Neural progenitor cell (in vitro differentiated cells): ENCODE data around the gene PRDX3. TPM values are rescaled to one million over a fixed set of nuclear protein-coding genes. Genes with fewer than 3 reads are reported as not detected.

Experiments
- DNase-seq: peaks from one replicate; pipeline ENCODE4 v3.0.0-alpha.2; 2016; ENCODE audit warnings: low spot score
- H2AFZ ChIP-seq: fragments of 200-600 bp; sonication (generic); replicated peaks from 2 replicates; pipeline ENCODE4 v1.6.1; 2016; ENCODE audit warnings: antibody characterized with exemption
- H3F3A ChIP-seq: fragments of 200-600 bp; sonication (generic); 2 replicates; pipeline ENCODE4 v1.6.1; 2016; ENCODE audit warnings: antibody characterized with exemption, low read depth
- H3K27ac ChIP-seq: fragments of 200-600 bp; sonication (generic); 2 replicates; pipeline ENCODE4 v1.5.1; 2016; ENCODE audit warnings: mild to moderate bottlenecking
- H3K27me3 ChIP-seq: fragments of 200-600 bp; sonication (generic); 2 replicates; pipeline ENCODE4 v1.6.1; 2016; ENCODE audit warnings: mild to moderate bottlenecking, moderate library complexity
- H3K36me3 ChIP-seq: fragments of 200-600 bp; sonication (generic); 2 replicates; pipeline ENCODE4 v1.5.1; 2016
- H3K4me1 ChIP-seq: fragments of 200-600 bp; sonication (generic); 2 replicates; pipeline ENCODE4 v1.6.1; 2016; ENCODE audit warnings: mixed run types
- H3K4me2 ChIP-seq: fragments of 200-600 bp; sonication (generic); 2 replicates; pipeline ENCODE4 v1.6.1; 2016
- H3K4me3 ChIP-seq: fragments of 200-600 bp; sonication (generic); 2 replicates; pipeline ENCODE4 v1.5.1; 2016
- H3K79me2 ChIP-seq: fragments of 200-600 bp; sonication (generic); 2 replicates; pipeline ENCODE4 v1.6.1; 2016; ENCODE audit warnings: low read depth
- H3K9ac ChIP-seq: fragments of 200-600 bp; sonication (generic); 2 replicates; pipeline ENCODE4 v1.6.1; 2016
- H3K9me3 ChIP-seq: fragments of 200-600 bp; sonication (generic); 2 replicates; pipeline ENCODE4 v1.5.1; 2016; ENCODE audit warnings: low read depth
- H4K20me1 ChIP-seq: fragments of 200-600 bp; sonication (generic); 2 replicates; pipeline ENCODE4 v1.6.1; 2016; ENCODE audit warnings: low read depth
- H3K27ac Mint-ChIP-seq: 3 replicates; pipeline ENCODE4 v1.8.0; 2021; ENCODE audit warnings: mixed read lengths
- H3K27me3 Mint-ChIP-seq: 2 replicates; pipeline ENCODE4 v1.8.0; 2022; ENCODE audit warnings: low read depth, mild to moderate bottlenecking, inconsistent platforms, moderate library complexity, mixed read lengths; ENCODE audit not compliant: insufficient read depth
- H3K36me3 Mint-ChIP-seq: 3 replicates; pipeline ENCODE4 v1.8.0; 2021; ENCODE audit warnings: mixed read lengths
- H3K4me1 Mint-ChIP-seq: 3 replicates; pipeline ENCODE4 v1.8.0; 2021; ENCODE audit warnings: mixed read lengths
- H3K4me3 Mint-ChIP-seq: 3 replicates; pipeline ENCODE4 v1.8.0; 2021; ENCODE audit warnings: mild to moderate bottlenecking, moderate library complexity, mixed read lengths
- H3K9me3 Mint-ChIP-seq: 3 replicates; pipeline ENCODE4 v1.8.0; 2020; ENCODE audit warnings: mixed read lengths
- CTCF ChIP-seq: fragments of 200-600 bp; sonication (generic); IDR thresholded peaks from 2 replicates; pipeline ENCODE4 v1.5.1; 2017; ENCODE audit warnings: antibody characterized with exemption, mild to moderate bottlenecking
- EZH2 ChIP-seq: fragments of 200-600 bp; sonication (generic); IDR thresholded peaks from 2 replicates; pipeline ENCODE4 v1.6.1; 2017; ENCODE audit warnings: antibody characterized with exemption, mild to moderate bottlenecking, moderate library complexity
- EZH2phosphoT487 ChIP-seq: fragments of 200-600 bp; sonication (generic); IDR thresholded peaks from 2 replicates; pipeline ENCODE4 v1.6.1; 2017; ENCODE audit warnings: antibody characterized with exemption
- total RNA-seq: library from RNA; depleted of rRNA; stranded (reverse); fragments of >200 nt; gene quantifications from 2 replicates; pipeline ENCODE4 v1.2.3, GENCODE V29; 2015; ENCODE audit warnings: low replicate concordance

The PRDX3 gene
- total RNA-seq, 1 donor from 2014 or later: 405 TPM

GRCh38 chr10:119149157-119149556 lies 29.5 kb downstream of the PRDX3 start:
- Mint-ChIP-seq H3K36me3 (peaks cover 5% of the 10 kb centered on the region), H3K27ac (no peak overlapping the region), H3K27me3 (peaks cover 2% of the 10 kb centered on the region), H3K4me3 (no peak overlapping the region), H3K9me3 (no peaks in the 10 kb centered on the region), H3K4me1 (no peaks in the 10 kb centered on the region)
- no peak overlapping the region for H3K4me3 ChIP-seq
- H4K20me1 ChIP-seq: no peaks in the 10 kb centered on the region
- TF ChIP-seq CTCF: no peak
- no peak for TF ChIP-seq EZH2
- no peak for TF ChIP-seq EZH2phosphoT487
- no peaks in the 10 kb centered on the region for H3K36me3 ChIP-seq
- no peaks in the 10 kb centered on the region for H3K9me3 ChIP-seq
- no peaks in the 10 kb centered on the region for H3K27me3 ChIP-seq
- no peak for DNase-seq
- no peak overlapping the region for H3K27ac ChIP-seq
- H2AFZ ChIP-seq: no peak overlapping the region
- no peaks in the 10 kb centered on the region for H3K4me1 ChIP-seq
- no peaks in the 10 kb centered on the region for H3F3A ChIP-seq
- H3K9ac ChIP-seq: no peak overlapping the region
- H3K79me2 ChIP-seq: no peaks in the 10 kb centered on the region
- no peak overlapping the region for H3K4me2 ChIP-seq

- DNase-seq: no peak
- no peaks in the 10 kb centered on the region for H3K4me1 ChIP-seq
- H3K27me3 Mint-ChIP-seq: peaks cover 3% of the 10 kb centered on the region
- H3K27ac ChIP-seq: no peak overlapping the region
- no peaks in the 10 kb centered on the region for H3K9me3 ChIP-seq
- H3K36me3 Mint-ChIP-seq: no peaks in the 10 kb centered on the region
- H3K9ac ChIP-seq: no peak overlapping the region
- no peaks in the 10 kb centered on the region for H3K79me2 ChIP-seq
- no peaks in the 10 kb centered on the region for H3K36me3 ChIP-seq
- no peak overlapping the region for H2AFZ ChIP-seq
- no peaks in the 10 kb centered on the region for H3K27me3 ChIP-seq
- TF ChIP-seq EZH2 (no peak), EZH2phosphoT487 (no peak), CTCF (no peak)
- H3K27ac Mint-ChIP-seq: no peak overlapping the region
- H3K4me3 ChIP-seq: no peak overlapping the region
- no peaks in the 10 kb centered on the region for H3K9me3 Mint-ChIP-seq
- no peak overlapping the region for H3K4me3 Mint-ChIP-seq
- H3K4me1 Mint-ChIP-seq: peaks cover 3% of the 10 kb centered on the region
- no peaks in the 10 kb centered on the region for H4K20me1 ChIP-seq
- peaks cover 7% of the 10 kb centered on the region for H3F3A ChIP-seq
- no peak overlapping the region for H3K4me2 ChIP-seq
Measured at GRCh38 chr10:119143657-119144056, 35.0 kb downstream of the PRDX3 start.

GRCh38 chr10:119140603-119141245 lies 37.9 kb downstream of the PRDX3 start:
- Histone ChIP-seq H3K4me1 (no peaks in the 10 kb centered on the region), H3K9ac (no peak overlapping the region), H3K4me2 (no peak overlapping the region), H3K27ac (no peak overlapping the region), H3K79me2 (no peaks in the 10 kb centered on the region), H3K9me3 (no peaks in the 10 kb centered on the region), H4K20me1 (no peaks in the 10 kb centered on the region), H3K27me3 (no peaks in the 10 kb centered on the region), H3K4me3 (no peak overlapping the region), H3K36me3 (no peaks in the 10 kb centered on the region), H2AFZ (no peak overlapping the region), H3F3A (peaks cover 10% of the 10 kb centered on the region)
- Mint-ChIP-seq H3K4me3 (no peak overlapping the region), H3K4me1 (peaks cover 3% of the 10 kb centered on the region), H3K27me3 (peaks cover 5% of the 10 kb centered on the region), H3K36me3 (peaks cover 2% of the 10 kb centered on the region), H3K27ac (no peak overlapping the region), H3K9me3 (no peaks in the 10 kb centered on the region)
- no peak for TF ChIP-seq EZH2phosphoT487
- no peak for TF ChIP-seq EZH2
- no peak for TF ChIP-seq CTCF
- DNase-seq: no peak
